Left renal pelvis (tissue), 4 donors: Measurements from ENCODE around the gene KRTAP20-2. TPM values are rescaled to one million over a fixed set of nuclear protein-coding genes. Genes with fewer than 3 reads are reported as not detected.

ENCODE experiments used
- DNase-seq, 4 donors: peaks; one replicate each; pipeline ENCODE4 v3.0.0-alpha.2; 2013; ENCODE audit warnings: low read depth in 4 of 4, low spot score in 3 of 4
- polyA plus RNA-seq, 4 donors: library from polyadenylated mRNA; unstranded; fragments of 120-200 nt; gene quantifications; one replicate each; pipeline ENCODE4 v1.2.1, GENCODE V29; 2013; ENCODE audit not compliant: insufficient read length in 4 of 4

The KRTAP20-2 gene
- not detected for polyA plus RNA-seq

DNA sequence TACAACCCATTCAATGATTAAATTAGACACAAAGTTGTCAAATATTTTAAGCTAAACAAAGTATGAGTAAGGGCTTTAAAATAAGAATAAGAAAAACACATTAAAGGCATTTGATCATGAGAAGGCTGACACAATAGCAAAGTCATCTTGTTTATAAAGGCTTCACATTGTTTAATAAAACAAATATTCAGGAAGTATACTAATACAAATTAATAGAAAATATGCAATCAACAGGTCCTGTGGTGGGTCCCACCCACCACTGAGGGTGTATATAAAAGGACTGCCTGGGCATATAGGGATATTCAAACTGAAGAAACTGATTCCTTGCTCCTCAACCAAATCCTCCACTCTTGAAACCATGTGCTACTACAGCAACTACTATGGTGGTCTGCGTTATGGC lies at the start of gene KRTAP20-2:
TSS of gene KRTAP20-2 (plus strand) at position 301 of the 400 bp plus-strand sequence. CDS start at position 359, 58 bp downstream.
- DNase-seq: no peak

DNA sequence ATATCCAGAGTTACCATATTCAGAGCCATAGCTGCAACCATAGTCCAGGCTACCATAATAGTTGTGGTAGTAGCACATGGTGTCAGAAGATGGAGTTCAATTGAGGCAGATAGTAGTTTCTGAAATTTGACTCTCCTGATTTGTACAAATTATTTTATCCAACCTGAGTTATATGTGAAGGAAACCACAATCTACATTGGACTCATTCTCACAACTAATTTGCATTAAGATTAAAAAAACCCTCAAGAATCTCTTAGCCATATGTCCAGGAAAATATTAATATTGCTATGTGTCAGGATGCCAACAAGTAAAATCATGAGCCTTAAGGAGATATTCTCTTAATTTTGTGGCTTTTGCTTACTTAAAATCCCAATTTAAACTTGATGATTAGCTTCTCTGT lies 44.7 kb upstream of the KRTAP20-2 start, which contains the start of gene KRTAP22-2:
TSS of gene KRTAP22-2 (minus strand) at position 101 of the 400 bp plus-strand sequence.
- DNase-seq: no peak

DNA sequence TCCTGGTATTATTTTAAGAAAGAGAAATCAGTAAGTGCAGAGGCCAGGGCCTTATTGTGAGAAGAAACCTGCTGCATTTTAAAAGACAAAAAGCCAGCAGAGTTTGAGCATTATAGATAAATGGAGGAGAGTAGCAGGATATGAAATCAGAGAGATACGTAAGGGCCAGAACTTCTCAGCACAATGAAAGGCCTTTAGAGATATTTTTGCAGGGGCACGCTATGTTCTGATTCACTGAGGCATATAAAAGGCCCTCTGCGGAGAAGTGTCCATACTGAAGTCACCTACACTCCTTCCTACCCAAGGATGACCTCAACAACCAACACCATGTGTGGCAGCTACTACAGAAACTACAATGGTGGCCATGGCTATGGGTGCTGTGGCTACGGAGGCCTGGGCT lies 42.9 kb upstream of the KRTAP20-2 start, which contains the start of gene KRTAP6-3:
TSS of gene KRTAP6-3 (plus strand) at position 301 of the 400 bp plus-strand sequence. CDS start at position 307, 6 bp downstream.
- DNase-seq: no peak

DNA sequence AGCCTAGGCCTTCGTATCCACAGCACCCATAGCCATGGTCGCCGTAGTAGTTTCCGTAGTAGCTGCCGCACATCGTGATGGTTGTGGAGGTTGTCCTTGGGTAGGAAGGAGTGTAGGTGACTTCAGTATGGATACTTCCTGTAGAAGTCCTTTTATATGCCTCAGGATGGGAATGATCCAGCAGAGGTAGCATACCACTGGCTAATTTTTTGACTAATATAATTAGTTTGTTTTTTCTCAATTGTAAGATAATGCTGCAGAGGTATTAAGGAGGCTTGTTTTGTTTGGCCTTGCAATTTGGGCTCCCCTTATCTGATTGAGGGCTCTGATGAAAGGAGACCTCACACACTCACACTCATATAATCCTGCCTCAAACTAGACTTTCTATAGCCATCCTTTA lies 36.2 kb upstream of the KRTAP20-2 start, which contains the start of gene KRTAP6-2:
TSS of gene KRTAP6-2 (minus strand) at position 101 of the 400 bp plus-strand sequence. CDS start at position 73, 28 bp downstream.
- no peak for DNase-seq

DNA sequence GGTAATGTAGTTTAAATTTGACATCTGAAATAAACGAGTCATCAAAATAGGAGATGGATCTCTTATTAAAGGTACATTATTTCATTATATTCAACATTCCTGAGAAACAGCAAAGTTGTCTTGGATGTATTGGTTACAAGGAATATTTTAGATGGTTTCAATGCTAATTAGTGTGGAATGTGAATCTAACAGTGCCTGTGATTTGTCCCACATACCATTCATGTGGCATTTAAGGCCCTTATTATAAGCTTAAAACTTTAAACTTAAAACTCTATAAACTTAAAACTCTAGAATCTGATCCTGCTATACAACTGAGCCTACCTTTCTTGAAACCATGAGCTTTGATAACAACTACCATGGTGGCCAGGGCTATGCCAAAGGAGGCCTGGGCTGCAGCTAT lies 34.2 kb upstream of the KRTAP20-2 start, which contains the start of gene KRTAP22-1:
TSS of gene KRTAP22-1 (plus strand) at position 301 of the 400 bp plus-strand sequence.
- no peak for DNase-seq

DNA sequence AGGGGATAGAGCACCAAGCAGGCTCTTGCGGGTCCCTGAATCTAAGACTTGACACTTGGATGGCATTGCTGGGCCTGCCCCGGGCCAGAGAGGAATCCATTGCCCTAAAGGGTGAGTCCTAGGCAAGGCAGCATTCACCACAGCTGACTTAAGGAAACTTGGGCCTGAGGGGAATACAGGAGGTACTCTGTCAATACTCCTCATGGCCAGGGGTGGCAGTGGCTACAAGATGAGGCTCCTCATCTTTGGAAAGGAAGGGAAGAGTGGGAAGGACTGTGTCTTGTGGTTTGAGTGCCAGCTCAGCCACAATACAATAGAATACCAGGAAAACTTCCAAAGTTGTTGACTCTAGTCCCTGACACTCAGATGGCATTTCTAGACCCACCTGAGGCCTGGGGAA lies 29.0 kb upstream of the KRTAP20-2 start:
- no peak for DNase-seq

DNA sequence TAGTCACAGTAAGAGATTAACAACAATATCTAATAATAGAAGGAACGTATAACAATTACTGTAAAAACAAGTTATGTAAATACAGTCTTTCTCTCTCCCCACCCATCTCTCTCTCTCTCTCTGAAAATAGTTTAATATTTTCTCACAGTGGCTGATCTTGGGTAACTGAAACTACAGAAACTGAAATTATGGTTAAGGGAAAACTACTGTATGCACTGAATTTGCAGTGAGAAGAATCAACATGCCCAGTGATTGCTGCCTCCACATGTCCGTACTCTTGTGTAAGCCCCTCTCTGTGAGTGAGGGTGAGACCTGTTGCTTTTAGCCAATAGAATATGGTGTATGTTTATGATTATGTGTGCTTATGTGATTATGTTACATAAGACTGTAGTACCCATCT lies 22.9 kb upstream of the KRTAP20-2 start:
- no peak for DNase-seq

DNA sequence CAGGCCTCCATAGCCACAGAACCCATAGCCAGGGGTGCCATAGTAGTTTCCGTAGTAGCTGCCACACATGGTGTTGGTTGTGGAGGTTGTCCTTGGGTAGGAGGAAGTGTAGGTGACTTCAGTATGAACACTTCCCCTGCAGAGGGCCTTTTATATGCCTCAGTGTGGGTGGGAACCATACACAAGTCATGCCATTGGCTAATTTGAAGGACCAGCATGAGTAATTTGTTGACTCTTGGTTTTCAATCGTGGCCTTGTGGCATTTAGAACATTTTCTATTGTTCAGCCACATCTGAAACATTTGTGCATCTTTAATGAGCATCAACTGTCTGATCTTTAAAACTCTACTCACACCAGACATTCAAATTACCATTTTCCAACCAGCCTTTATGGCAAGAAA lies 21.2 kb upstream of the KRTAP20-2 start, which contains the start of gene KRTAP6-1:
TSS of gene KRTAP6-1 (minus strand) at position 95 of the 400 bp plus-strand sequence. CDS start at position 69, 26 bp downstream.
- no peak for DNase-seq

DNA sequence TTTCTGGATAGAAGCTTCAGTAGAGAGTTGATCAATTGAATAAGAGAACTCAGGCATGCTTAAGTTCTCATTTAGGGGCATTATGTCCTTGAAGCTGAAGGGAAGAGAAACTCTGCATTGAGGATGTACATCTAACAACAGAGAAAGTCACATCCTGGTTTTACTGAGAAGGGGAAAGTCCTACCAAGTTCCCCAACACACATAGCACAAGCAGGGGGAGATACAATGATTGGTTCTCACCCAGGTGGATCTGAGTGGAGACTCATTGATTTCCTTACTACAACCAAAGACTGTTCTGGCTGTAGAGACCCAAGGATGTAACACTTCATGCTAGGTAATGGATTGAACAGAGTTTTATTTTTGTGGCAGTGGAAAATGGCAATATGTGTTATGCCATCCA lies 19.8 kb upstream of the KRTAP20-2 start:
- DNase-seq: no peak

DNA sequence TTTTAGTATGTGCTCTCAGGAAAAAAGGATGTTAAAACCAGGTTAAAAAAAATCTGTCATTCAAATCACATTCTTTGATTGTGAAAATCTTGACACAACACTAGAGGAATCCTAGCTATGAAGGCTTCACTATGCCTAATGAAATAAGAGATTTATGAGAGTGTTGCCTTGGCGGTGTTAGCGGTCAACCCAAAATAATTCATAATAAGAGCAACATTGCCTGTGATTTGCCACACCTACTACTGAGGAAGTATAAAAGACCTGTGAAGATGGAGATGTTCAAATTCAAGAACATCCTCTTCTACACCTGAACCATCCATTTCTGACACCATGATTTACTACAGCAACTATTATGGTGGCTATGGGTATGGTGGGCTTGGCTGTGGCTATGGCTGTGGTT lies 18.9 kb upstream of the KRTAP20-2 start, which contains the start of gene KRTAP20-1:
TSS of gene KRTAP20-1 (plus strand) at position 301 of the 400 bp plus-strand sequence. CDS start at position 331, 30 bp downstream.
- no peak for DNase-seq

DNA sequence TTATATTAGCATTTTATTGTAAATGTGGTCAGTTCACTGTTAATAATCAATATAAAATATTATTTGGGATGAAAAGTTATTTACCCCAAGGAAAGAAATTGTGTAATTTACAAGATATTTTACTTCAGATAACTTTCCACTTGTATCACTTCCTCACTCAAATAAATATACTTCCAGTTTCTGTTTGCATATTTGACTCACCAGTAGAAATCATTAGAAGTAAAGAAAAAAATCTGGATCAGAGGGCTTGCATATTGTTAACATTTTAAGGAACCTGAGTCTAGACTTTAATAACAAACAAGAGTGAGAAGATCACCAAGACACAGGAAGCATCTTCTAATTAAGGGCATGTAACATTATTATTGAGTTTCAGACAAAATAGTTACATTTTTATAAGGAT lies 14.9 kb upstream of the KRTAP20-2 start:
- DNase-seq: no peak

DNA sequence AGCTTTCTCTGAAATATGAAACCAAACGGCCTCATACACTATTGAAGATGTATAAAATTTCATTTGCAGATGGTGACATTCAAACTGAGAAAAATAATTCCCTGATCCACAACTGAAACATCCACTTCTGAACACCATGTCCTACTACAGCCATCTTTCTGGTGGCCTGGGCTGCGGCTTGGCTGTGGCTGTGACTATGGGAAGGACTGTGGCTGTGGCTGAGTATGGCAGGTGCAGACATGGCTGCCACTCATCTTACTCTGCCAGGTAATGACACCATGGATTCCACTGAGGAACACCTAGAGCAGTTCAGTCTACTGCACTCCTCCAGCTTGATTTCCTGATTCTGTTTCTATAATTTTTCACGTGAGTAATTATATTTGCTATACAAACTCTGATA lies 14.5 kb upstream of the KRTAP20-2 start, which contains the start of gene KRTAP20-4:
TSS of gene KRTAP20-4 (plus strand) at position 106 of the 400 bp plus-strand sequence.
- no peak for DNase-seq

DNA sequence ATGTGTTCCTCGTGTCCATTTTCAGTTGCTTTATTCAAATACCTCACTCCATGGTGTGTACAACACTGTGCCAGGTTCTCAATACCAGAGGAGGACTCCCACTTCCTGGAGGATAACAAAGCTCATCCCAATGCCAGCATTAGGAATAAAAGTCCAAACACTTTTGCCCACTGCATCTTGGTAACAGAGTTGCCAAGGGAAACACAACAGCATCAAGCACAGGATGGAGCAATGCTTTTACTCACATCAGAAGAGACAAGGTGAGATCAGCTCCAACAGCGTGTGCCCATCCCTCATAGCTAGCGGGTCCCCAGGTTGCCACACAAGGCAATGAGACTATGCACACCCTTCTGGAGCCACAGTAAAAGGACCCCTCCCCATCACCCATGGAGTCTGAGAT lies 11.6 kb upstream of the KRTAP20-2 start:
- DNase-seq: no peak

DNA sequence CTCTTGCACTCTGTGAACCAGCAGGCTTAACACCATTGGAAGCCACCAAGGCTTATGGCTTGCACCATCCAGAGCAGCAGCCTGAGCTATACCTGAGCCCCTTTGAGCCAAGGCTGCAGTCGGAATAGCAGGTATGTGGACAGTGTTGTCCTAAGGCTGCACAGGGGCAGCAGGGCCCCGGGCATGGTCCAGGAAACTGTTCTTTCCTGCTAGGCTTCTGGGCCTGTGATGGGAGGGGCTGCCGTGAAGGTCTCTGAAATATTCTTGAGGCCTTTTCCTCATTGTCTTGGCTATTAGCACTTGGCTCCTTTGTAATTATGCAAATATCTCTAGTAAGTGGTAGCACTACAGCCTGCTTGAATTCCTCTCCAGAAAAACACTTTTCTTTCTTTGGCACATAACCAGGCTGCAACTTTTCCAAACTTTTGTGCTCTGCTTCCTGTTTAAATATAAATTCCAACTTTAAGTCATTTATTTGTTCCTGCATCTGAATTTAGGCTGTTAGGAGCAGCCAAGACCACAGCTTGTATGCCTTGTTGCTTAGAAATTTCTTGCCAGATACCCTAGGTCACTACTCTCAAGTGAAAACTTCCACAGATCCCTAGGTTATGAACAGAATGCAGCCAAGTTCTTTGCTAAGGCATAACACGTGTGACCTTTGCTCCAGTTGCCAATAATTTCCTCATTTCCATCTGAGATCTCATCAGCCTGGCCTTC lies 9.4 kb upstream of the KRTAP20-2 start:
- DNase-seq: no peak

DNA sequence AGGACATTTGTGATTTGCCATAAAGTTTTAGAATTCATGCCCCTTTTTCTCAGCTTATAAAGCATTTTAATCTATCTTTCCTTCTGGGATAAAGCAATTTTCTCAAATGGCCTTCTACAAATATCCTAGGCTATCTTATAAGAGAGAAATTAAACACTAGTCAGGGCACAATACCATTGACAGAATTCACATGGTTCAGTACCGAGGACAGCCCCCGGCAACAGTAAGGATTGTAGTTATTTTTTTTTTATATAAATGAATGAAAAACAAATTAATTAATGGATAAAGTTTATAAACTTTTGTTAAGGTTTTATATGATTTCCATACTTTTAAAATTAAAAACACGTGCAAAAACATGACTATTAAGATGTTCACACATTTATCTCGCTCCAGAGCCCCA lies 6.9 kb upstream of the KRTAP20-2 start:
- DNase-seq: no peak

DNA sequence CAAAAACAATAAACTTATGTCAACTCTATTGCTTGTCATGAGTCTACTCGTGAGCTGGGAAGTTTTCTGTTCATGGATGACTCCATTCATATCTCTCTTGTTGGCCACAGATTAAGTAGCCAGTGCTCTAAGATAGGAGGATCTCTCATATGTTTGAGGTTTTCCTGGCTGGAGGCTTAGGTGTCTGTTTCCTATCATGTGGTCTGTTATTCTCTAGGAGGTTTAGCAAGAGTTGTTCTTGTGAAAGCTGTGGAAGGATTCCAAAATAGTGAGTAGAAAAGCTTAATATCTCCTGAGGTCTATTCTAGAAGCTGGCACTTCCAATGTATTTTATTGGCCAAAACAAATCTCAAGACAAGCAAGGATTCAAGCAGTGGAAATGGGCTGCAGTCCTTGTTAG lies 5.8 kb upstream of the KRTAP20-2 start:
- no peak for DNase-seq

DNA sequence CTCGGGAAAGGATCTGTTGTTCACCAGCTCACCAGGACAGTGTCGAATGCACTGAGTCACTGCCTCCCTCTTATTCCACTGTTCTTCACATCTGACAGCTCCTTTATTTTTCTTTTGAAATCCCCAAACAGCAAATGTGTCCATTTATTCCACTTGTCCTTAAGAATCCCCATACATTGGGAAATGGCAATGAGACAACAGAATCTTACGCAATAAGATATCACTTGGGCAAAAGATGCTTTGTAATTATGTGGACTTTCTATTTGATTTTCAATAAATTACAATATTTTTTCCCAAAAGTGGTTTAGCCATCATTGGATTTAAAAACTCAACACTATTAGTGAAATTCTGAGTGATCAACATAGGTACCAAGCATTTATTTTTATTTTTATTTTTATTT lies 3.7 kb downstream of the KRTAP20-2 start:
- DNase-seq: no peak

DNA sequence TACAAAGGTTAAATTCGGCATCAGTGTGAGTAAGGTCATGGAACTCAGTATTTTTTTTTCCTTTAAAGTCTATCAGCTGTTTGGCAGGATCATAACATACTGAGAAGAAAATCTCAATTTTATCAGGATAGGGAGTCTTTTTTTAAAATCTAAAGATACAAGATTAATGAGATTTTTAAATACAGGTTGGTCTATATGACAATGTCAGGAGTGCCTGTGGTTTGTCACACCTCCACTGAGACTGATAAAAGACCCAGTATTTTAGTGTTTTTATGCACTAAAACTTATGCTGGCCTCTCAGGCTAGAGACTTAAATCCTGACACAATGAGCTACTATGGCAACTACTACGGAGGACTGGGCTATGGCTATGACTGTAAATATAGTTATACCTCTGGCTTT lies 7.6 kb downstream of the KRTAP20-2 start, which contains the start of gene KRTAP20-3:
TSS of gene KRTAP20-3 (plus strand) at position 301 of the 400 bp plus-strand sequence.
- DNase-seq: no peak

DNA sequence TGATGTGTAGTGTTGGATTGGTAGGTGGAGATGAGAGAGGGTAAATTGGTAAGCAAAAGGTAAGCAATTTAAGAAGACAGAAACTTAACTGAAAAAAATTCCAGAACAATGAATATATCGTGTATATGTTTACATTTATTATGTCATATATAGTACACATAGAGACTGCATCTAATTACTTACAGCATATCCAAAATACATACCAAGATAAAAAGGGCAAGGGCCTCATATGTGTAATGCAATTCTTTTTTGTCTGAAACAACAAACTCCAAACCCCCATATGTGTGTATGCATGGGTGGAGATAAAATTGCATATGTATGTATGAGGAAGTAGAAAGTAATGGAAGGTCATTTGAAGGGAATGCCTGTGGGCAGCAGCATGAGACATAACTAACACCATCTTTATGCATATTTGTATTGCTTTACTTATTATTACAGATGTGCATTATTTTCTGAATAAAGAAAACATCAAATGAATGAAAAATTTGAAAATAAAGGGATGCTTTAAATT lies 12.0 kb downstream of the KRTAP20-2 start:
- DNase-seq: no peak

DNA sequence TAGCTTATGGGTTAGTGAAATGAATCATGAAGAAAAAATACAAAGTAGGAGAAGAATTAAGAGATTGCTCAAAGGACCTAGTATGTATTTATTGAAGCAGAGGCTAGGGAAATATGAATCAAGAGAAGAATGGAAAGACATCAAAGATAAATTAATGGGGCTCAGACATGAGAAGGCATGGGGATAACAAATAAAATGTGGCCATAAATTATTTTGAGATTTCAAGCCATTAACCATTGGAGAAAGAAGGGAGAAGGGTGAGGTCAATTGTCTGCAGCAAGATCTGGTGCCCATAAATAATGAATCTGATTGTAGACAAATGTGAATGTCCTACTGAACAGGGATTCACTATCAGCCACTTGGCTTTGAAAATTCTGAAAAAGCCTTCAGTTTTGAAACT lies 17.9 kb downstream of the KRTAP20-2 start:
- no peak for DNase-seq

DNA sequence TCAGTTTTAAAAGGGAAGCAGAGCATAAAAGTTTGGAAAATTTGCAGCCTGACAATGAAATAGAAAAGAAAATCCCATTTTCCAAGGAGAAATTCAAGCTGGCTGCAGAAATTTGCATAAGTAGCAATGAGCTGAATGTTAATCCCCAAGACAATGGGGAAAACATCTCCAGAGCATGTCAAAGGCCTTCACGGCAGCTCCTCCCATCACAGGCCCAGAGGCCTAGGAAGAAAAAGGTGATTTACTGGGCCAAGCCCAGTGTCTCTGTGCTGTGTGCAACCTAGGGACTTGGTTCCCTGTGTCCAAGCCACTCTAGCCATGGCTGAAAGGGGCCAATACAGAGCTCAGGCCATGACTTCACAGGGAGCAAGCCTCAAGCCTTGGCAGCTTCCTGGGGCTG lies 33.8 kb downstream of the KRTAP20-2 start:
- DNase-seq: no peak
